MCF 10A (cell line): Measurements from ENCODE around the gene MYO18B. TPM values are rescaled to one million over a fixed set of nuclear protein-coding genes. Genes with fewer than 3 reads are reported as not detected.

Experiments used
- BruUV-seq: library from RNA; stranded (reverse); fragments of 400-500 nt; replicated peaks from 2 replicates; lab custom pipeline; 2021; lab: Mats Ljungman, UMichigan
- CTCF ChIA-PET: fragments of 300-600 bp; sonication (Branson Sonifier 250); formaldehyde crosslinking; extraction: SDS; loops from one replicate; lab custom pipeline; 2021; ENCODE audit warnings: antibody characterized with exemption, inconsistent platforms; lab: Yijun Ruan, JAX
- POLR2A ChIA-PET: fragments of 300-600, 350-650 bp; sonication (Branson Sonifier 250); formaldehyde crosslinking; extraction: SDS; loops from one replicate; lab custom pipeline; 2020; ENCODE audit warnings: antibody characterized with exemption, inconsistent platforms; lab: Yijun Ruan, JAX
- DNase-seq: peaks from one replicate; pipeline ENCODE4 v3.0.0-alpha.2; 2018; ENCODE audit not compliant: unreplicated experiment
- H3K27ac Mint-ChIP-seq: one replicate; pipeline ENCODE4 v1.8.0; 2022; ENCODE audit warnings: mild to moderate bottlenecking, low read depth, mixed read lengths; ENCODE audit not compliant: unreplicated experiment
- H3K27me3 Mint-ChIP-seq: one replicate; pipeline ENCODE4 v1.8.0; 2022; ENCODE audit warnings: mixed read lengths; ENCODE audit not compliant: insufficient read depth, unreplicated experiment
- H3K36me3 Mint-ChIP-seq: one replicate; pipeline ENCODE4 v1.8.0; 2022; ENCODE audit warnings: mild to moderate bottlenecking, moderate library complexity, mixed read lengths; ENCODE audit not compliant: insufficient read depth, unreplicated experiment
- H3K4me1 Mint-ChIP-seq: one replicate; pipeline ENCODE4 v1.8.0; 2022; ENCODE audit warnings: mixed read lengths; ENCODE audit not compliant: insufficient read depth, unreplicated experiment
- H3K4me3 Mint-ChIP-seq: one replicate; pipeline ENCODE4 v1.8.0; 2022; ENCODE audit warnings: mild to moderate bottlenecking, moderate library complexity, mixed read lengths; ENCODE audit not compliant: unreplicated experiment
- H3K9me3 Mint-ChIP-seq: one replicate; pipeline ENCODE4 v1.8.0; 2022; ENCODE audit warnings: mixed read lengths; ENCODE audit not compliant: unreplicated experiment
- CTCF ChIP-seq: fragments of 200-600 bp; IDR thresholded peaks from one replicate; pipeline ENCODE4 v1.8.0; 2022; ENCODE audit warnings: antibody characterized with exemption, mild to moderate bottlenecking; ENCODE audit not compliant: unreplicated experiment
- intact Hi-C: fragments of 100-400 bp; cut with micrococcal nuclease; formaldehyde crosslinking; loops from 2 replicates; pipeline ENCODE4 v1.14.1; 2022
- total RNA-seq: library from RNA; stranded (reverse); gene quantifications from 2 replicates; pipeline ENCODE4 v1.2.3, GENCODE V29; 2022

Gene MYO18B
- total RNA-seq, 1 experiment from 2014 or later: 0.07 TPM

DNA sequence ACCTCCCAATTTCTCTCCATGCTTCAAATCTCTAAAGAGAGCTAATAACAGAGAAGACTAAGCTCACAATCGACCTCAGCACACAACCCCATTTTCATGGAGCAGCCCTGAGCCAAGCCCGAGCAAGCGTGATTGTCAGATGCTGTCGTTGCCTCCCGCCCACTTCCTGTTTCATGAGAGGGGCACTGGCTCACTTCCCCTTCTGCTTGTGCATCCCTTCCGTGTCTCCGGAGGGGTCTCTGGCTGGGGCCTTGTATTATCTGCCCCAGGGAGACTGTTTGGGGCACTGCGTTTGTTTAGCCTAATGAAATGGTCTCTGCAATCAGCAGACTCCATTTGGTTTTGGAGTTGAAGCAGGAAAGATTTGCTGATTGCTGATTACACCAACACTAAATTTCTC lies 246.0 kb downstream of the MYO18B start:
- Mint-ChIP-seq H3K36me3 (no peaks in the 10 kb centered on the region), H3K4me1 (no peaks in the 10 kb centered on the region), H3K27ac (no peak overlapping the region), H3K4me3 (no peak overlapping the region), H3K27me3 (peaks cover 45% of the 10 kb centered on the region), H3K9me3 (no peaks in the 10 kb centered on the region)
- BruUV-seq: no TSS peak
- DNase-seq: no peak
- intact Hi-C loops: no loop called here
- ChIA-PET POLR2A (no interaction called here), CTCF (no interaction called here)
- no peak for TF ChIP-seq CTCF

DNA sequence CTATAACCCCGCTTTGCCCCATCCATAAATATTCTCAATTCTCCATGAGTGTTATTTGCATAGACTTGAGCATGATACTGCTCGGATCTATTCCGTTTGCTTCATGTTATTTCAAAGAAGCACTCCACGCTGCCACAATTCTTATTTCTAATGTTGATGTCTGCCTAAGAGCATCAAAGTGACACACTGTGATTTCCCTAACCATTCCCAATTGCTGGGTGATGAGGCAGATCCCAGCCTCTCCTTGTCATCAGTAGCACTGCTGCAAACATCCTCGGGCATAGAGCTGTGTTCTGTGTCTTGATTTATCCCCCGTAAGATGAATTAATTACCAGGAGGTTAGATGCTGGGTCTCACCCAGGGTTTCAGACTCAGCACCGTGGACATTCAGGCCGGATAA lies 249.0 kb downstream of the MYO18B start:
- H3K4me1 Mint-ChIP-seq: no peaks in the 10 kb centered on the region
- CTCF ChIA-PET: no interaction called here

DNA sequence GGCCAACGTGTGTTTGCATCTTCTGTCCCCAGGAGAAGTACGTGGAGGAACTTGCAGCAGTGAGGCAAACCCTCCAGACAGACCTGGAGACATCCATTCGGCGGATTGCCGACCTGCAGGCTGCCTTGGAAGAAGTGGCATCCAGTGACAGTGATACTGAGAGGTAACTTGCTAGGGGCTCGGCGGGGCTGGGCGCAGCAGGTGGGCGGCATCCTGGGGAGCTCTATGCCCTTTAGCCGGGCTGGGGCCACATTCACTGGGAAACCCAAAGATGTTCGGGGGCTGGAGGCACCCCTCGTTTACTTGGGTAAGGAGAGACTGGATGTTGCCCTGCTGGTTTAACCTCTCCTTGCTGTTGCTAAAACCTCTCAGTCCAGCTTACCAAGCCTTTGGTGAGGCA lies 250.3 kb downstream of the MYO18B start:
- H3K27ac Mint-ChIP-seq: no peak overlapping the region
- intact Hi-C loops: no loop called here
- H3K4me1 Mint-ChIP-seq: no peaks in the 10 kb centered on the region
- peaks cover 15% of the 10 kb centered on the region for H3K27me3 Mint-ChIP-seq
- no TSS peak for BruUV-seq
- TF ChIP-seq CTCF: no peak
- H3K4me3 Mint-ChIP-seq: no peak overlapping the region
- CTCF ChIA-PET: no interaction called here
- H3K36me3 Mint-ChIP-seq: no peaks in the 10 kb centered on the region
- DNase-seq: no peak
- POLR2A ChIA-PET: no interaction called here
- H3K9me3 Mint-ChIP-seq: no peaks in the 10 kb centered on the region

More for the DNA sequence above, 249.0 kb downstream of the MYO18B start:
- no peak for TF ChIP-seq CTCF
- H3K27ac Mint-ChIP-seq: no peak overlapping the region
- POLR2A ChIA-PET: no interaction called here
- BruUV-seq: no TSS peak
- no peaks in the 10 kb centered on the region for H3K9me3 Mint-ChIP-seq
- H3K27me3 Mint-ChIP-seq: peaks cover 16% of the 10 kb centered on the region
- DNase-seq: no peak
- H3K4me3 Mint-ChIP-seq: no peak overlapping the region
- intact Hi-C loops: no loop called here
- H3K36me3 Mint-ChIP-seq: no peaks in the 10 kb centered on the region

GRCh38 chr22:25996669-25997068 lies 254.7 kb downstream of the MYO18B start:
- ChIA-PET CTCF (no interaction called here), POLR2A (no interaction called here)
- Mint-ChIP-seq H3K27ac (no peak overlapping the region), H3K9me3 (peaks cover 9% of the 10 kb centered on the region), H3K4me3 (no peak overlapping the region), H3K27me3 (peaks cover 10% of the 10 kb centered on the region), H3K36me3 (no peaks in the 10 kb centered on the region), H3K4me1 (no peaks in the 10 kb centered on the region)
- no peak for TF ChIP-seq CTCF
- intact Hi-C loops: no loop called here
- BruUV-seq: no TSS peak
- no peak for DNase-seq
